ENCODE data around the gene ESPN. TPM values are rescaled to one million over a fixed set of nuclear protein-coding genes. Genes with fewer than 3 reads are reported as not detected.

ESPN gene
- total and polyA plus RNA-seq, 10 of the 15 experiments (the other 5 are each of a cell fraction or from before 2014, with no cell fraction given), result 0.18 to 0.71 (median 0.59) TPM; not detected in 7

DNA sequence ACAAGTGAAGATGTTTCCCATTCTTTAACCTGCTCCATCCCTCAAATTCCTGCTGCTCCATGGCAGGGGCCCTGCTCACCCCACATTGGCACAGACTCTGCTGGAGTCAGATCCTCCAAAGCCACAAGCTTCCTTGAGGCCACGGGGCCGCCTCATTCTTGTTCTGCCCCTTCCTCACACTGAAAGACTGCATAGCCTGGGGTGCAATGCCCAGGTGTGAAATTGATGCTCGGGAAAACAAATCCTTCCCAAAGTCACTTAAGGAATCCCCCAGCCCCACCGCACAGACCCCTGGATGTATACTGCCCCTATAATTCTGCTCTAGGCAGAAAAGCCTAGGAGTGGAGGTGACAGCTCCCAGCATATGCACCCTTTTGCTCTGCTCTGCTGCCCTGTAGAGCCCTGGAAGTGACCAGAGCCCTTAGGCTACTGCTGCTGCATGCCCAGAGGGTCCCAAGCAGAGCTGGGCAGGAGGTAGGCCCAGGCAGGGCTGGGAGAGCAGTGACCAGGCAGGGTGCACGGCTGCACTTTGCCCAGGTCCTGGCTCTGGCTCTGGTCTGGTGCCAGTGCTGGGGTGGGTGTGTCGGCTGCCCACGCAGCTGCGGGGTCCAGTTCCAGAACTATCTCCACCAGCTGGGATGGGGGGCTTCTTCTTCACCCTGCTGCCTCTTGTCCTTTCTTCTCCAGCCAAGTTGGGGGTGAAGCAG, 6.5 kb upstream of the ESPN start:
- Histone ChIP-seq H3K4me3 (no peak overlapping the region), H4K20me1 (ENCODE audit: control insufficient read depth, insufficient read depth) (no peaks in the 10 kb centered on the region; the same call in 1 of the 2 replicates), H3K9me3 (replicated peaks; ENCODE audit: control insufficient read depth, insufficient read depth, low read length) (no peaks in the 10 kb centered on the region), H3K9ac (ENCODE audit: control insufficient read depth, insufficient read depth, low read length) (no peak overlapping the region), H3K27ac (ENCODE audit: control insufficient read depth, insufficient read depth) (no peak overlapping the region), H3K36me3 (ENCODE audit: control insufficient read depth in 2 of 2, insufficient read depth in 2 of 2, low read length in 1 of 2) (no peaks in the 10 kb centered on the region), H2AFZ (ENCODE audit: control insufficient read depth, low read depth, low read length) (no peak overlapping the region), H3K4me1 (ENCODE audit: control insufficient read depth, insufficient read depth, low read length) (peaks cover 16% of the 10 kb centered on the region), H3K27me3 (replicated peaks in 1 of 2; ENCODE audit: control insufficient read depth in 2 of 2, insufficient read depth in 2 of 2, low read length in 1 of 2) (peaks cover 9 to 15% of the 10 kb centered on the region in 2 experiments; a peak in 3 of 4 replicates), H3K4me2 (ENCODE audit: control insufficient read depth, insufficient read depth) (no peak overlapping the region), H3K79me2 (ENCODE audit: control insufficient read depth, insufficient read depth, low read length) (no peaks in the 10 kb centered on the region)
- TF ChIP-seq ZNF687 (IDR thresholded peaks at IDR 0.05), result no peak
- no peak for TF ChIP-seq BACH1 (IDR thresholded peaks at IDR 0.05; ENCODE audit: borderline replicate concordance)
- no peak for TF ChIP-seq POLR2AphosphoS2 (IDR thresholded peaks at IDR 0.05; ENCODE audit: low read depth, low read length)
- TF ChIP-seq MYB (IDR thresholded peaks at IDR 0.05; ENCODE audit: borderline replicate concordance, low read depth, low read length), result no peak
- in situ Hi-C loops (cut with MboI), result no loop called here
- no peak for FAIRE-seq
- 42% methylated on average over 8 of the region's 8 CpGs for WGBS (ENCODE audit: insufficient coverage, insufficient replicate concordance, low lambda C conversion rate, missing lambda C conversion rate)
- ChIA-PET POLR2A (no interaction called here), SMC1A (ENCODE audit: uncharacterized antibody, unreplicated experiment) (interaction anchor here (1.6 kb wide), 1 partner anchor 20 kb away, joined by 3 read pairs; no protein-coding TSS in a partner anchor), RAD21 (ENCODE audit: unreplicated experiment) (no interaction called here), CTCF (interaction anchor here (11.8 kb wide), 1 partner anchor 21 kb away, joined by 86 read pairs; no protein-coding TSS in a partner anchor)
- DNase-seq (ENCODE audit: low read depth, low spot score), result no peak
- no TSS peak for BruUV-seq (replicated peaks)
- no peak for ATAC-seq
- intact Hi-C loops (cut with micrococcal nuclease; ENCODE audit: unreplicated experiment), result no loop called here

Data from GM12878 (cell line).